ENCODE measurements around the gene LRRC8D.
A peak's percentile ranks its signal among the peaks of the same experiment; 100 is the strongest.

The LRRC8D gene

GRCh38 chr1:89943846-89944781 lies 123.3 kb downstream of the LRRC8D start:
- no peaks in the 10 kb centered on the region for H3K9me3 ChIP-seq (ENCODE audit: control insufficient read depth, low read length)
- no peaks in the 10 kb centered on the region for H3K27me3 ChIP-seq (replicated peaks; ENCODE audit: control insufficient read depth, insufficient read depth, low read length, poor library complexity, severe bottlenecking)
- H3K27ac ChIP-seq (ENCODE audit: insufficient read depth, low read length, poor library complexity, severe bottlenecking) = no peak overlapping the region
- no peaks in the 10 kb centered on the region for H3K4me1 ChIP-seq (ENCODE audit: control insufficient read depth, insufficient read depth, low read length, poor library complexity, severe bottlenecking)
- no peaks in the 10 kb centered on the region for H3K36me3 ChIP-seq (ENCODE audit: control insufficient read depth, insufficient read depth, low read length)
- H3K4me3 ChIP-seq (ENCODE audit: insufficient read depth, low read depth, low read length, poor library complexity, severe bottlenecking) = no peak overlapping the region
- DNase-seq = no peak

GRCh38 chr1:89945852-89946476 lies 125.1 kb downstream of the LRRC8D start:
- no peak for DNase-seq
- no peak overlapping the region for H3K27ac ChIP-seq (ENCODE audit: insufficient read depth, low read length, poor library complexity, severe bottlenecking)

GRCh38 chr1:89946532-89946931 lies 125.7 kb downstream of the LRRC8D start:
- DNase-seq = no peak
- Histone ChIP-seq H3K4me3 (ENCODE audit: insufficient read depth, low read depth, low read length, poor library complexity, severe bottlenecking) (no peak overlapping the region), H3K27ac (ENCODE audit: insufficient read depth, low read length, poor library complexity, severe bottlenecking) (no peak overlapping the region), H3K27me3 (replicated peaks; ENCODE audit: control insufficient read depth, insufficient read depth, low read length, poor library complexity, severe bottlenecking) (no peaks in the 10 kb centered on the region), H3K9me3 (ENCODE audit: control insufficient read depth, low read length) (no peaks in the 10 kb centered on the region), H3K36me3 (ENCODE audit: control insufficient read depth, insufficient read depth, low read length) (no peaks in the 10 kb centered on the region), H3K4me1 (ENCODE audit: control insufficient read depth, insufficient read depth, low read length, poor library complexity, severe bottlenecking) (no peaks in the 10 kb centered on the region)

More at GRCh38 chr1:89945852-89946476, 125.1 kb downstream of the LRRC8D start:
- Histone ChIP-seq H3K27me3 (replicated peaks; ENCODE audit: control insufficient read depth, insufficient read depth, low read length, poor library complexity, severe bottlenecking) (no peaks in the 10 kb centered on the region), H3K9me3 (ENCODE audit: control insufficient read depth, low read length) (no peaks in the 10 kb centered on the region), H3K36me3 (ENCODE audit: control insufficient read depth, insufficient read depth, low read length) (no peaks in the 10 kb centered on the region), H3K4me3 (ENCODE audit: insufficient read depth, low read depth, low read length, poor library complexity, severe bottlenecking) (no peak overlapping the region), H3K4me1 (ENCODE audit: control insufficient read depth, insufficient read depth, low read length, poor library complexity, severe bottlenecking) (no peaks in the 10 kb centered on the region)

- Histone ChIP-seq H3K4me3 (ENCODE audit: insufficient read depth, low read depth, low read length, poor library complexity, severe bottlenecking) (no peak overlapping the region), H3K4me1 (ENCODE audit: control insufficient read depth, insufficient read depth, low read length, poor library complexity, severe bottlenecking) (no peaks in the 10 kb centered on the region), H3K27me3 (replicated peaks; ENCODE audit: control insufficient read depth, insufficient read depth, low read length, poor library complexity, severe bottlenecking) (no peaks in the 10 kb centered on the region), H3K27ac (ENCODE audit: insufficient read depth, low read length, poor library complexity, severe bottlenecking) (no peak overlapping the region), H3K36me3 (ENCODE audit: control insufficient read depth, insufficient read depth, low read length) (no peaks in the 10 kb centered on the region), H3K9me3 (ENCODE audit: control insufficient read depth, low read length) (no peaks in the 10 kb centered on the region)
- DNase-seq = no peak
These were observed 128.0 kb downstream of the LRRC8D start for GRCh38 chr1:89948722-89949345.

GRCh38 chr1:89949991-89950624 lies 129.3 kb downstream of the LRRC8D start:
- no peaks in the 10 kb centered on the region for H3K27me3 ChIP-seq (replicated peaks; ENCODE audit: control insufficient read depth, insufficient read depth, low read length, poor library complexity, severe bottlenecking)
- H3K4me3 ChIP-seq (ENCODE audit: insufficient read depth, low read depth, low read length, poor library complexity, severe bottlenecking) = no peak overlapping the region
- DNase-seq = no peak
- no peak overlapping the region for H3K27ac ChIP-seq (ENCODE audit: insufficient read depth, low read length, poor library complexity, severe bottlenecking)
- H3K9me3 ChIP-seq (ENCODE audit: control insufficient read depth, low read length) = no peaks in the 10 kb centered on the region
- no peaks in the 10 kb centered on the region for H3K4me1 ChIP-seq (ENCODE audit: control insufficient read depth, insufficient read depth, low read length, poor library complexity, severe bottlenecking)
- no peaks in the 10 kb centered on the region for H3K36me3 ChIP-seq (ENCODE audit: control insufficient read depth, insufficient read depth, low read length)

GRCh38 chr1:89950703-89951102 lies 129.9 kb downstream of the LRRC8D start:
- H3K4me1 ChIP-seq (ENCODE audit: control insufficient read depth, insufficient read depth, low read length, poor library complexity, severe bottlenecking) = no peaks in the 10 kb centered on the region
- H3K27me3 ChIP-seq (replicated peaks; ENCODE audit: control insufficient read depth, insufficient read depth, low read length, poor library complexity, severe bottlenecking) = no peaks in the 10 kb centered on the region
- no peaks in the 10 kb centered on the region for H3K36me3 ChIP-seq (ENCODE audit: control insufficient read depth, insufficient read depth, low read length)
- no peak overlapping the region for H3K27ac ChIP-seq (ENCODE audit: insufficient read depth, low read length, poor library complexity, severe bottlenecking)
- DNase-seq = no peak
- no peaks in the 10 kb centered on the region for H3K9me3 ChIP-seq (ENCODE audit: control insufficient read depth, low read length)
- H3K4me3 ChIP-seq (ENCODE audit: insufficient read depth, low read depth, low read length, poor library complexity, severe bottlenecking) = no peak overlapping the region

GRCh38 chr1:89951766-89952604 lies 131.2 kb downstream of the LRRC8D start:
- H3K27ac ChIP-seq (ENCODE audit: insufficient read depth, low read length, poor library complexity, severe bottlenecking) = no peak overlapping the region
- H3K9me3 ChIP-seq (ENCODE audit: control insufficient read depth, low read length) = no peaks in the 10 kb centered on the region
- no peak overlapping the region for H3K4me3 ChIP-seq (ENCODE audit: insufficient read depth, low read depth, low read length, poor library complexity, severe bottlenecking)
- no peak for DNase-seq
- H3K36me3 ChIP-seq (ENCODE audit: control insufficient read depth, insufficient read depth, low read length) = no peaks in the 10 kb centered on the region
- no peaks in the 10 kb centered on the region for H3K27me3 ChIP-seq (replicated peaks; ENCODE audit: control insufficient read depth, insufficient read depth, low read length, poor library complexity, severe bottlenecking)
- H3K4me1 ChIP-seq (ENCODE audit: control insufficient read depth, insufficient read depth, low read length, poor library complexity, severe bottlenecking) = no peaks in the 10 kb centered on the region

- H3K27ac ChIP-seq (ENCODE audit: insufficient read depth, low read length, poor library complexity, severe bottlenecking) = no peak overlapping the region
- H3K27me3 ChIP-seq (replicated peaks; ENCODE audit: control insufficient read depth, insufficient read depth, low read length, poor library complexity, severe bottlenecking) = no peaks in the 10 kb centered on the region
- no peak for DNase-seq
These were observed 131.8 kb downstream of the LRRC8D start for GRCh38 chr1:89952605-89953130.

GRCh38 chr1:89953131-89953626 lies 132.3 kb downstream of the LRRC8D start:
- peak in 1 of 3 donors; percentile 10 for DNase-seq
- Histone ChIP-seq H3K27ac (ENCODE audit: insufficient read depth, low read length, poor library complexity, severe bottlenecking) (no peak overlapping the region), H3K4me1 (ENCODE audit: control insufficient read depth, insufficient read depth, low read length, poor library complexity, severe bottlenecking) (no peaks in the 10 kb centered on the region), H3K27me3 (replicated peaks; ENCODE audit: control insufficient read depth, insufficient read depth, low read length, poor library complexity, severe bottlenecking) (no peaks in the 10 kb centered on the region), H3K9me3 (ENCODE audit: control insufficient read depth, low read length) (no peaks in the 10 kb centered on the region), H3K4me3 (ENCODE audit: insufficient read depth, low read depth, low read length, poor library complexity, severe bottlenecking) (no peak overlapping the region), H3K36me3 (ENCODE audit: control insufficient read depth, insufficient read depth, low read length) (no peaks in the 10 kb centered on the region)

More at GRCh38 chr1:89952605-89953130, 131.8 kb downstream of the LRRC8D start:
- Histone ChIP-seq H3K36me3 (ENCODE audit: control insufficient read depth, insufficient read depth, low read length) (no peaks in the 10 kb centered on the region), H3K9me3 (ENCODE audit: control insufficient read depth, low read length) (no peaks in the 10 kb centered on the region), H3K4me1 (ENCODE audit: control insufficient read depth, insufficient read depth, low read length, poor library complexity, severe bottlenecking) (no peaks in the 10 kb centered on the region), H3K4me3 (ENCODE audit: insufficient read depth, low read depth, low read length, poor library complexity, severe bottlenecking) (no peak overlapping the region)

Data from effector memory CD4-positive, alpha-beta T cell (primary cell).